NT2/D1 (cell line): ENCODE measurements around the gene S100A16.

Experiments
- DNase-seq: peaks from one replicate; pipeline ENCODE4 v3.0.0-alpha.2; 2011; ENCODE audit warnings: low read depth, low spot score
- H3K27me3 ChIP-seq: 2 replicates; pipeline ENCODE4 v1.6.0; 2011; ENCODE audit warnings: mild to moderate bottlenecking; ENCODE audit not compliant: insufficient read length, insufficient read depth
- H3K36me3 ChIP-seq: 2 replicates; pipeline ENCODE4 v1.6.1; 2011; ENCODE audit warnings: mild to moderate bottlenecking, low read length, mixed read lengths; ENCODE audit not compliant: insufficient read depth, insufficient read length
- H3K4me1 ChIP-seq: 2 replicates; pipeline ENCODE4 v1.5.1; 2011; ENCODE audit not compliant: insufficient read depth, insufficient read length
- H3K4me3 ChIP-seq: 2 replicates; pipeline ENCODE4 v1.5.1; 2011; ENCODE audit warnings: low read depth; ENCODE audit not compliant: insufficient read length
- H3K9ac ChIP-seq: 2 replicates; pipeline ENCODE4 v1.6.0; 2011; ENCODE audit warnings: low read depth; ENCODE audit not compliant: insufficient read length
- H3K9me3 ChIP-seq: 2 replicates; pipeline ENCODE4 v1.5.1; 2011; ENCODE audit warnings: mild to moderate bottlenecking, low read length; ENCODE audit not compliant: insufficient read depth
- SUZ12 ChIP-seq: IDR thresholded peaks from 2 replicates; pipeline ENCODE4 v1.6.1; 2011; ENCODE audit not compliant: insufficient read length, insufficient read depth; ENCODE audit errors: extremely low read depth
- YY1 ChIP-seq: IDR thresholded peaks from 2 replicates; pipeline ENCODE4 v1.6.1; 2011; ENCODE audit not compliant: insufficient read length, insufficient read depth
- ZNF274 ChIP-seq: IDR thresholded peaks from 2 replicates; pipeline ENCODE4 v1.6.1; 2011; ENCODE audit warnings: mild to moderate bottlenecking, low read depth, low read length

Gene S100A16

GRCh38 chr1:153623101-153623500, 10.2 kb upstream of the S100A16 start:
- Histone ChIP-seq H3K36me3 (peaks cover 79% of the 10 kb centered on the region), H3K27me3 (no peaks in the 10 kb centered on the region), H3K9me3 (0 out of 2 replicates have a peak, but pooled peaks cover 11% of the 10 kb centered on the region), H3K4me1 (peaks cover 11% of the 10 kb centered on the region), H3K4me3 (no peak overlapping the region), H3K9ac (no peak overlapping the region)
- peak; percentile 61 for DNase-seq
- TF ChIP-seq YY1 (no peak), SUZ12 (no peak), ZNF274 (no peak)

GRCh38 chr1:153619171-153619570, 6.2 kb upstream of the S100A16 start:
- no peaks in the 10 kb centered on the region for H3K27me3 ChIP-seq
- 0 out of 2 replicates have a peak, but pooled peaks cover 11% of the 10 kb centered on the region for H3K9me3 ChIP-seq
- H3K4me3 ChIP-seq, result no peak overlapping the region
- DNase-seq, result no peak
- H3K9ac ChIP-seq, result no peak overlapping the region
- peaks cover 24% of the 10 kb centered on the region for H3K4me1 ChIP-seq
- TF ChIP-seq YY1, result no peak
- TF ChIP-seq SUZ12, result no peak
- no peak for TF ChIP-seq ZNF274
- peaks cover 64% of the 10 kb centered on the region for H3K36me3 ChIP-seq

DNA sequence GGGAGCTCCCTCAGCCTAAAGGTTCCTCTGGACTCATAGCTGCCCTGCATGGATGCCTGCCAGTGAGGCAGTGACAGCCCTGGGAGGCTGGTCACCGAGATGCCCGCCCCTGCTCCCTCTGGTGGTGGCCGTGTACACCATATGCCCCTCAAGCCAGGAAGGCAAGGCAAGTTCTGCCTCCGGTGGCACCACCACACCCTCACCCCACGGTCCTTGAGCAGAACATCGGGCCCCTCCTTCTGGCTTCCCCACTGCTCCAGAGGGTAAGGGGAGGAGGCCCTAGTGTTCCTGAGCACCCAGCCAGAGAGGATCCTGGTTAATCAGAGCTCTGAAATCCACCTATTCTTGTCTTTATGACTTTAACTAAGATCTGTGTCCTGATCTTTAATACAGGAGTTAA, 4.7 kb upstream of the S100A16 start:
- H3K9ac ChIP-seq, result no peak overlapping the region
- H3K27me3 ChIP-seq, result no peaks in the 10 kb centered on the region
- H3K36me3 ChIP-seq, result peaks cover 52% of the 10 kb centered on the region
- peaks cover 27% of the 10 kb centered on the region for H3K4me1 ChIP-seq
- DNase-seq, result no peak
- TF ChIP-seq YY1, result no peak
- TF ChIP-seq ZNF274, result no peak
- TF ChIP-seq SUZ12, result no peak
- no peak overlapping the region for H3K4me3 ChIP-seq
- 0 out of 2 replicates have a peak, but pooled peaks cover 11% of the 10 kb centered on the region for H3K9me3 ChIP-seq

DNA sequence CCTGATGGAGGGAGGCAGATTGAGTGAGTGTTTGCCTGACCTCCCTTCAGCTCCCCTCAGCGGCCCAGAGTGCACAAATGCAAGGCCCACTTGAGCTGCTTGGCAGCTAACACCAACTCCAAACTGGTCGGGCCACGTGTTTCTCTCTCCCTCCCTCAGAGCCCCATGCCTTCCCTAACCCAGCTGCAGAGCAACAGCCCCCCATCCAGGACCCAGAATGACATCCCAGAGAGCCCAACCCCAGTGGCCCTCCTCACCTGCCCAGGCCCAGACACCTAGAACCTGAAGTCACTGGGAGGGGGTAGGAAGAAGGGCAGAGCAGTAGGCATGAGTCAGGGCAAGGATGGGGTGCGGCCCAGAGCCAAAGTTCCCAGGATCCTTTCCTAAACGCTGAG, 4.0 kb upstream of the S100A16 start:
- H3K9ac ChIP-seq, result no peak overlapping the region
- no peak for DNase-seq
- H3K36me3 ChIP-seq, result peaks cover 44% of the 10 kb centered on the region
- no peak overlapping the region for H3K4me3 ChIP-seq
- no peak for TF ChIP-seq ZNF274
- TF ChIP-seq YY1, result no peak
- TF ChIP-seq SUZ12, result no peak
- peaks cover 32% of the 10 kb centered on the region for H3K4me1 ChIP-seq
- peaks cover 3% of the 10 kb centered on the region for H3K27me3 ChIP-seq
- 0 out of 2 replicates have a peak, but pooled peaks cover 11% of the 10 kb centered on the region for H3K9me3 ChIP-seq

DNA sequence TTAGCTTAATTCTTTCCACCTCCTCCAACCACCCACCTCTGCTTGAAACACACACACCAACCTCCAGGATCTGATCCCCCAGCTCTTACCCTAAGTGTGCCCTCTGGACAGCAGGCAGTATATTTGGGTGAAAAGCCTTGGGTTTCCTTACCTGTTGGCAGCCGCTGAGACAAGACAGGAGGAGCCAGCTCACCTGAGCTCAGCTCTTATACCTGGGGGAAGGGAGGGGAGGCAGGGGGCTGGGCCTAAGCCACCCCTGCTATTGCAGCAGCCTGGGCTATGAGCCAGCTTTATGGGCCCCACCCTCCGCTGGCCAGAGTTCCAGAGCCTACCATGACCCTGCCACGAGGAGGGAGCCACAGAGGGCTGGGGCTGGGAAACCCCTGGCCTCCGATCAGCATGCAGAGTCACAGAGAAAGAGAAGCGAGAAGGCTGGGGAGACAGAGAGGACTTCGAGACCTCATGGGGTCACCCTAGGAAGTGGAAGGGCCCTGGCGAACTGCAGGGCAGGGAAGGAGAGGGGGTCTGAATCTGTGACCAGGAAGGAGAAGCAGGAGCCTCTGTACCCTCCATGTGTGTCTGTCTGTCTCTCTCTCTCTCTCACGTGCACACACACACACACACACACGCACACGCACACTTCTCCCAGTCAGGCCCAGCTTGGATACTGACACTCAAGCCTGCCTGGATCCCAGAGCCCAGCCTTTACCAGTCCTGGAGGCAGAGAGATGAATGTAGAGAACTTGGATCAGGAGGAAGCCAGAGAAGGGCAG, 3.4 kb upstream of the S100A16 start, which contains the start of gene S100A14:
S100A14 (minus strand) TSS at position 182 of the 773 bp plus-strand sequence. CDS start 467 bp downstream, outside the sequence.
- H3K9me3 ChIP-seq, result 0 out of 2 replicates have a peak, but pooled peaks cover 11% of the 10 kb centered on the region
- no peak for TF ChIP-seq ZNF274
- TF ChIP-seq YY1, result no peak
- no peak for TF ChIP-seq SUZ12
- no peak within 1 kb of the TSS for H3K9ac ChIP-seq
- H3K4me3 ChIP-seq, result no peak within 1 kb of the TSS
- no peak for DNase-seq
- peaks cover 3% of the 10 kb centered on the region for H3K27me3 ChIP-seq
- H3K4me1 ChIP-seq, result peaks cover 34% of the 10 kb centered on the region
- H3K36me3 ChIP-seq, result peaks cover 38% of the 10 kb centered on the region

GRCh38 chr1:153615406-153615805, 2.5 kb upstream of the S100A16 start:
- no peak for TF ChIP-seq ZNF274
- TF ChIP-seq SUZ12, result no peak
- TF ChIP-seq YY1, result no peak
- H3K4me1 ChIP-seq, result peaks cover 38% of the 10 kb centered on the region
- H3K9ac ChIP-seq, result no peak overlapping the region
- 0 out of 2 replicates have a peak, but pooled peaks cover 7% of the 10 kb centered on the region for H3K9me3 ChIP-seq
- H3K4me3 ChIP-seq, result no peak overlapping the region
- peaks cover 29% of the 10 kb centered on the region for H3K36me3 ChIP-seq
- peaks cover 3% of the 10 kb centered on the region for H3K27me3 ChIP-seq
- DNase-seq, result no peak

DNA sequence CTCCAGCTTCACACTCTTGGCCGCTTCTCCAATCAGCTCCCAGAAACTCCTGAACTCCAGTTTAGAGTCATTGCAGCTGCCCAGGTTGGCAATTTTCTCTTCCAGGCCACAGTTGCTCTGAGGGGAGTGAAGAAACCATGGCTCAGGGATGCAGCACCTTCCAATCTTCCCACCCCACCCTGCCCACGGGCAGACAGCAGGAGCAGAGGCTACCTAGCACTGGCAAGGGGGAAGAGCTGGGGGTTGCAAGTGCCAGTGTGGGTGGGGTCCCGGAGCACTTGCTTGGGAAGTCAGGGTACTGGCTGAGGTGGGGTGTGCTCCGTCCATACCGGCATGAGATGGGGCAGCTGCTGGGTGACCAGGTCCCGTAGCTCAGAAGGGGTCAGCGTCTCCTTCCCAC, 2.0 kb upstream of the S100A16 start:
- H3K4me1 ChIP-seq, result peaks cover 43% of the 10 kb centered on the region
- H3K27me3 ChIP-seq, result peaks cover 3% of the 10 kb centered on the region
- 0 out of 2 replicates have a peak, but pooled peaks cover 3% of the 10 kb centered on the region for H3K9me3 ChIP-seq
- H3K4me3 ChIP-seq, result no peak overlapping the region
- DNase-seq, result no peak
- H3K9ac ChIP-seq, result no peak overlapping the region
- H3K36me3 ChIP-seq, result peaks cover 24% of the 10 kb centered on the region
- TF ChIP-seq YY1, result no peak
- TF ChIP-seq SUZ12, result no peak
- no peak for TF ChIP-seq ZNF274
